H1 (cell line): ENCODE measurements around the gene GNA12.

Experiments used
- CTCF ChIP-seq, 3 experiments: IDR thresholded peaks; 1 replicate in 2 of 3; 2 replicates in 1 of 3; pipeline versions ENCODE4 v1.5.1 to v1.6.1; 2011; ENCODE audit warnings: low read length in 3 of 3, mild to moderate bottlenecking in 3 of 3, inconsistent platforms in 2 of 3, low read depth in 1 of 3, moderate library complexity in 1 of 3; ENCODE audit not compliant: insufficient read depth in 1 of 3; ENCODE audit errors: control extremely low read depth in 1 of 3
- HDAC2 ChIP-seq, 2 experiments: fragments of 300-600 bp in 1 of 2; sonication (generic) in 1 of 2; IDR thresholded peaks; 2 replicates each; pipeline ENCODE4 v1.6.1; 2011 to 2012; ENCODE audit warnings: low read depth in 2 of 2, low read length in 2 of 2, mild to moderate bottlenecking in 2 of 2, moderate library complexity in 2 of 2, borderline replicate concordance in 1 of 2, inconsistent platforms in 1 of 2
- POLR2AphosphoS5 ChIP-seq: IDR thresholded peaks from 2 replicates; pipeline ENCODE4 v1.6.1; 2011; ENCODE audit warnings: low read depth, low read length

- no peak for TF ChIP-seq POLR2AphosphoS5
- TF ChIP-seq CTCF (IDR thresholded peaks at IDR 0.05; ENCODE audit: control extremely low read depth in 1 of 3, insufficient read depth in 1 of 3, low read depth in 1 of 3, low read length in 3 of 3) = no peak
- TF ChIP-seq HDAC2 (IDR thresholded peaks at IDR 0.05; ENCODE audit: borderline replicate concordance in 1 of 2, low read depth in 2 of 2, low read length in 2 of 2) = no peak
Observed at GRCh38 chr7:2732388-2732787, 111.7 kb downstream of the GNA12 start.
